ENCODE data around the gene SPRYD4. TPM values are rescaled to one million over a fixed set of nuclear protein-coding genes. Genes with fewer than 3 reads are reported as not detected.

Gene SPRYD4
- total and polyA plus RNA-seq, 9 of the 15 experiments (the other 6 are each of a cell fraction or from before 2014, with no cell fraction given): 1.8 to 4.7 (median 2.8) TPM

DNA sequence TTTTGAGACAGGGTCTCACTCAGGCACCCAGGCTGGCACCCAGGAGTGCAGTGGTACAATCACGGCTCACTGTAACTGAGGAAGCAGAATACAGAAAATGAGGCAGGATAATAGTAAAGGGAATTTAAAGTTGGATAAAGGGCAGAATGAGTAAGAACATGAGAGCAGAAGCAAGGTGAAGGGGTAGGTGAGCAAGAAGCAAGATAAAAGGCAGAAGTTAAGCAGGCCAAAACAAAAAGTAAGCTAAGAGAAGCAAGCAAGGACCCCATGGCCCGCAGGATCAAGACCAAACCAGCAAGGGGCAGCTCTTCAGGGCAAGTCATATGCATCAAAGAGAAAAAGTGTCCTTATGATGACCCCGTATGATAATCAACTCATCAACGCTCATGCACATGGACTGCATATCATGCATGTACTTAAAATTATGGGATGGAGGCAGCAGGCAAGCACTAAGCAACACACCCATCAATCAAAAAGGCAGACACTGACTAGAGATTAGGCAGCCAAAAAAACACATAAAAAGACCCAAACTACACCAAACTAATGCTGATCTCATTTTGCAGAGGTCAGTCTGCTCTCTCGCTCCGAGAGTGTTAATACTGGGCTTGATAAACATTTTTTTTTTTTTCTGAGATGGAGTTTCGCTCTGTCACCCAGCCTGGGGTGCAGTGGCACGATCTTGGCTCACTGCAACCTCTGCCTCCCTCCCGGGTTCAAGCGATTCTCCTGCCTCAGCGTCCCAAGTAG is 30.8 kb upstream of the SPRYD4 start (continued):
- TF ChIP-seq MYC (IDR thresholded peaks at IDR 0.05; ENCODE audit: low read depth, low read length) (peak; percentile 85), MYC (CRISPR knock-in tag; IDR thresholded peaks at IDR 0.05; ENCODE audit: borderline replicate concordance, low read depth) (no peak), ATF3 (IDR thresholded peaks at IDR 0.05) (peak; percentile 53), ATF3 (CRISPR knock-in tag; conservative IDR thresholded peaks at IDR 0.05) (no peak), ZNF354B (CRISPR knock-in tag; IDR thresholded peaks at IDR 0.05) (no peak), HOXB6 (CRISPR knock-in tag; IDR thresholded peaks at IDR 0.05; ENCODE audit: borderline replicate concordance) (no peak), TEAD2 (tag; IDR thresholded peaks at IDR 0.05) (no peak; the same call in 1 of the 2 replicates), ERF (CRISPR knock-in tag; IDR thresholded peaks at IDR 0.05) (no peak), TSHZ1 (CRISPR knock-in tag; IDR thresholded peaks at IDR 0.05) (no peak), ZFP91 (CRISPR knock-in tag; IDR thresholded peaks at IDR 0.05) (no peak), ZNF133 (CRISPR knock-in tag; IDR thresholded peaks at IDR 0.05) (no peak), HINFP (tag; conservative IDR thresholded peaks at IDR 0.05; ENCODE audit: low read depth) (peak; percentile 53; the same call in 1 of the 2 replicates)
- TF ChIP-seq, protein P1, sequence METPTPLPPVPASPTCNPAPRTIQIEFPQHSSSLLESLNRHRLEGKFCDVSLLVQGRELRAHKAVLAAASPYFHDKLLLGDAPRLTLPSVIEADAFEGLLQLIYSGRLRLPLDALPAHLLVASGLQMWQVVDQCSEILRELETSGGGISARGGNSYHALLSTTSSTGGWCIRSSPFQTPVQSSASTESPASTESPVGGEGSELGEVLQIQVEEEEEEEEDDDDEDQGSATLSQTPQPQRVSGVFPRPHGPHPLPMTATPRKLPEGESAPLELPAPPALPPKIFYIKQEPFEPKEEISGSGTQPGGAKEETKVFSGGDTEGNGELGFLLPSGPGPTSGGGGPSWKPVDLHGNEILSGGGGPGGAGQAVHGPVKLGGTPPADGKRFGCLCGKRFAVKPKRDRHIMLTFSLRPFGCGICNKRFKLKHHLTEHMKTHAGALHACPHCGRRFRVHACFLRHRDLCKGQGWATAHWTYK (CRISPR knock-in tag; IDR thresholded peaks at IDR 0.05): no peak
- TF ChIP-seq, protein P2, sequence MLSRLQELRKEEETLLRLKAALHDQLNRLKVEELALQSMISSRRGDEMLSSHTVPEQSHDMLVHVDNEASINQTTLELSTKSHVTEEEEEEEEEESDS (CRISPR knock-in tag; IDR thresholded peaks at IDR 0.05): no peak
- TF ChIP-seq, protein P3, sequence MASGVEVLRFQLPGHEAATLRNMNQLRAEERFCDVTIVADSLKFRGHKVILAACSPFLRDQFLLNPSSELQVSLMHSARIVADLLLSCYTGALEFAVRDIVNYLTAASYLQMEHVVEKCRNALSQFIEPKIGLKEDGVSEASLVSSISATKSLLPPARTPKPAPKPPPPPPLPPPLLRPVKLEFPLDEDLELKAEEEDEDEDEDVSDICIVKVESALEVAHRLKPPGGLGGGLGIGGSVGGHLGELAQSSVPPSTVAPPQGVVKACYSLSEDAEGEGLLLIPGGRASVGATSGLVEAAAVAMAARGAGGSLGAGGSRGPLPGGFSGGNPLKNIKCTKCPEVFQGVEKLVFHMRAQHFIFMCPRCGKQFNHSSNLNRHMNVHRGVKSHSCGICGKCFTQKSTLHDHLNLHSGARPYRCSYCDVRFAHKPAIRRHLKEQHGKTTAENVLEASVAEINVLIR (CRISPR knock-in tag; IDR thresholded peaks at IDR 0.05): no peak

All from K562 (cell line).